Measurements from ENCODE around the gene FGF4.

FGF4 gene

DNA sequence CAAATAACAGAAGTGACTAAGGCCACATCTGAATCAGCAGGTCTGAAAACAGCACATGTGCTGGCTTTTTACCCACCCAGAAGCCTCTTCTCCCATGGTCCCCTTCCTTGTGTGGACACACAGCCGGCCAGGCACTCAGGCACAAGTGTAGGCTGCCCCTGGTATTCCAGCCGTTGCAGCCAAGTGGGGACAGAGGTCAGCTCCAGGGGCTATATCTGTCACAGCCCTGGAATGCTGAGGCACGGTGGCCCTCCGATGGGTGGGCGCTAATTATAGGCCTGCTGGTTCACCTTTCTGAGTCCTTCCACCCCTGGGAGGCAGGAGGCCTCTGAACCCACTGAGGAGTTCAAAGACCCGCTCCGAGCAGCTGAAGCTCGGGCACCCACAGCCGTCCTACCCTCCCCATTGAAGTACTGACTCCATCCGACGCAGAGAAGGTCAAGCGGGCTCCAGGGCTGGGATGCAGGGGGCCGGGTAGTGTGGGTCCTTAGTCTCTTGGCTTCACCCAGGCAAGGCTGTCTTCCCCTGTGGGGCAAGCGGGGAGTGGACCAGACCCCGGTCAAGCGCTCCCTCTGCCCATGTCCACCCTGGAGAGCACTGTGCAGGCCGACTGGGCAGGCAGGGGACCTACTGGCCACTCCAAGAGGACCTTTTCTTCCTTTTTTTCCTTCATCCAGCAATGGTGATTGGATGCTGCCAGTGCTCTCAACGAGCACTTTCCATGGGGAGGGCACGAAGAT lies 29.8 kb upstream of the FGF4 start:
- no peak for DNase-seq

DNA sequence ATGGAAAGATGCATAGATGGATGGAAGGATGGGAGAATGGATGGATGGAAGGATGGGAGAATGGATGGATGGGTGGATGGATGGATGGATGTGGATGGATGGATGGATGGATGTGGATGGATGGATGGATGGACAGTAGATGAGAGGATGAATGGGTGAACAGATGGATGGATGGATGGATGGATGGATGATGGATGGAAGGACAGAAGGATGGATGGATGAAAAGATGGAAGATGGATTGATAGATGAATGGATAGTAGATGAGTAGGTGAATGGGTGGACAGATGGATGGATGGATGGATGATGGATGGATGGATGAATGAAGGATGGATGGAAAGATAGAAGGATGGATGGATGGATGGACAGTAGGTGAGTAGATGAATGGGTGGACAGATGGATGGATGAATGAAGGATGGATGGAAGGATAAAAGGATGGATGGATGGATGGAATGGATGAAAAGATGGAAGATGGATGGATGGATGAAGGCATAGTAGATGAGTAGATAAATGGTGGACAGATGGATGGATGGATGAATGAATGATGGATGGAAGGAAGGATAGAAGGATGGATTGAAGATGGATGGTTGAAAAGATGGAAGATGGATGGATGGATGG lies 28.6 kb upstream of the FGF4 start:
- no peak for DNase-seq

GRCh38 chr11:69803022-69803421 lies 27.9 kb upstream of the FGF4 start:
- DNase-seq = no peak

DNA sequence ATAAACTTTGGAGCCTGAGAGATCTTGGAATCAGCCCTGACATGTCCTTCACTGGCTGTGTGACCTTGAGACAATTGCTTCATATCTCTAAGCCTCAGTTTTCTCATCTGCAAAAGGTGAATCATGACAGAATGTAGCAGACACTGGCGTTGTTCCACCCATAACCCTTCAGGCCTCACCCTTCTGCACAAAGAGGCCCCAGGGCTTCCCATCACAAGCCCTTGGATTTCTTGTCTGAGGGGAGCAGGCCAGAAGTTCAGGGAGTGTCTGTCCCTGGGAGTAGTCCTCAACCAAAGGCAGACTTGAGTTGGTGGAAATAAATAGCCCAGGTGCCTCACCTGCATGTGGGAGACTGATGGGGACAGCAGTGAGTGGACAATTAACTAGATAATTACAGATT lies 27.4 kb upstream of the FGF4 start:
- no peak for DNase-seq

- no peak for DNase-seq
Observed at GRCh38 chr11:69801513-69802335, 26.6 kb upstream of the FGF4 start.

DNA sequence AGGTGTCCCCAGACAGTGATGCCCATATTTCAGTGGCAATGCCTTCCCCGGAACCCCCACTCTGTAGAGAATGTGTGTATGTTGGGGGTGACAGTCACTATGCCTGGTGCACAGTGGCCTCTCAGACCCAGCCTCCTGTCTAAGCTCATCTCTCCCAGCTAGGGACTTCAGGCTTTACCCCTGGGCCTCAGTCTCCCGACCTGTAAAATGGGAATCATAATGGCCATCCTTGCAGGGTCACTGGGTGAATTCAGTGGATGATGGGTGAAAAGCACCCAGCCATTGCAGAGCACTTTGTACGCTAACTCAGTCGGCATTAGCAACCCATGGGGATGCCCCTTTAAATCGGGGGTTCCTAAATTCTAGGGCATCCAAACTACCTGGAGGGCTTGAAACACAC lies 25.1 kb upstream of the FGF4 start:
- no peak for DNase-seq

GRCh38 chr11:69799582-69799981 lies 24.4 kb upstream of the FGF4 start:
- no peak for DNase-seq

- DNase-seq = no peak
Observed at GRCh38 chr11:69799097-69799496, 24.0 kb upstream of the FGF4 start.

DNA sequence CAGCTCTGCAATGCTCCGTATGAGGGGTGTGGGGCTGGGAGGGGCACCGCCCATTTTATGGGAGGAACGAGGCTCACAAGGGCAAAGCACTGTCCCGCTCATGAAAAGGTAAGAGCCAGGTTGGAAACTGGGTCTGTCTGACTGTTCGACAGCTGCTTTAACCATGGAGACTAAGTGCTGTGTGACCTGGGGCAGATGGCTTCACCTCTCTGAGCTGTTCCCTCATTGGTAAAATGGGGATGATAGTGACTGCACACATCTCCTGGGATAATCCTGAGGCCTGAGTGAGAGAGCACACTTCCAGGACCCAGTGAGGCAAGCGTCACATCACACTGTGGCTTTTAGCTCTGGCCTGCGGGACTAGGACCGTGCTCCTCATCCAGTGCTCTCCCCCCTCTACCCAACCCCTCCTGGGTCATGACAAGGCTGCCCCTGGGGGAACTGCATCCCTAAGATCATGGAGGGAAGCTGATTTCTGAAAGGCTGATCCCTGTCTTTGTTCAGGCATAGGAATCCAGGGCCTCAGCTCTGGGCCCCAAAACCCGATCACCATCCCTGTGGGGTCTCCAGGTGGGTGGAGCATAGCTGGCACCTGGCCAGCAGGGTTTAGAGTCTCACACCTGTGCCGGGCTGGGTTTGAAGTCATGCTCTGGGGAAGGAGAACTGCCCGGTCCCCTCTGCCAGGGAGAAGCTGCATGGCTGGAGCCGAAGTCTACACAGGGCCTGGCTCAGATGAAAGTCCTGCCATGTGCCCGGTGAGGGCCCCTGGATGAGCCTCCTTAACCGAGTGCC lies 22.8 kb upstream of the FGF4 start:
- DNase-seq = no peak

GRCh38 chr11:69797156-69797555 lies 22.0 kb upstream of the FGF4 start:
- DNase-seq = no peak

DNA sequence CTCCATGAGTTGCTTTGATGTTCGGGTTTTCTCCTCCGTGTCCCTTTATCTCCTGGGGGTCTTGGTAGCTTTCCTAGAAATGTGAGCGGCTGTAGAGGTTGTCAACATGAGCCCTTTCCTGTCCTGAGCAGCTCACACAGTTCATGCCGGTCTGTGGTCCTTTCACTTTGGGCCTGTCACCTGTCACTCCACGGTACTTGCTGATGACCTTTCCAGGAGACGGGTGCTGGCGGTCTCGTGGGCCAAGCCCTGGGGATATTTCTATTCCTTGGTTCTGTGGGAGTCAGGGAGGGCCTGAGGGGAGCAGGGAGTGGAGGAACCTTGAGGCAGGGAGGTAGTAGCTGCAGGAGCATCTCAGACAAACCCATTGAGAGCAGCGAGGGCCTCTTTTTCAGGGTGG lies 20.9 kb upstream of the FGF4 start:
- DNase-seq = no peak

DNA sequence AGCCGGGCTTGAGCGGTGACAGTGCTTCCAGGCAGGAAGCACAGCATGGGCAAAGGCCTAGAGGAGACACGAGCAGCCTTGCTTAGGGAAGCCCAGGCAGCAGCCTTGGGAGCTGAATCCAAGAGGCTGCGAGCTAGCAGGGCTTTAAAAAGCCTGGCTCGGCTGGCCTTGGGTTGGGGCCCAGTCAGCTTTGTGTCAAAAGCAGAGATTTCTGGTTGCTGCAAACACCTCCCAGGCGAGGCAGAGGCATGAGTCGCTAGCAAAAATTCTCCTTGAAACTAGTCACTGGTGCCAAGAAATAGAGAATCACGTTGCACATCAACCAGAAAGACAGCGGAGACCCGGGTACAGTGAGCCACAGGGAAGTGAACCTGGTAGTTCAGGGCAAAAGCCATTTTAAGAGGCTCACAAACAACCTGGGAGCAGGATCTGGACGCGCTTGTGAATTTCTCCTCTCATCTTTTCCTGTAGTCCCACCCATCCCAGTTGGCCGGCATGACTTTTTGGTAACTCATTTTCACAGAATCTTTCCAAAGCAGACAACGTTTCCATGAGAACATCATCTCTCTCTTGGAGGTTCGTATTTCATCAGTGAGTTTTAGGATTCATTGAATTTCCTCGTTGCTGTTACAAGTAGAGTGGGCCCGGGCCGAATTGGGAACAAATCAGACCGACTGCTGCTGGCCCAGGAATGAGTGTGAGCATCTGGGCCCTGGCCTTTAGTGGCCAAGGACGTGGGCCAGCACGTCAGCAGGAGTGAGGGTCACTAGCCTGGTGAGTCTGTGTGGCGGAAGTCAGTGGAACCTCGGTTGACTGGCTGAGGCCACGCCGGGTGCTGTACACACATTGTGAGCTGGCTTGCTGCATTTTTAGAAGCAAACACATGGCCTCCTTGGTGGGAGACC lies 16.4 kb upstream of the FGF4 start:
- DNase-seq = no peak

DNA sequence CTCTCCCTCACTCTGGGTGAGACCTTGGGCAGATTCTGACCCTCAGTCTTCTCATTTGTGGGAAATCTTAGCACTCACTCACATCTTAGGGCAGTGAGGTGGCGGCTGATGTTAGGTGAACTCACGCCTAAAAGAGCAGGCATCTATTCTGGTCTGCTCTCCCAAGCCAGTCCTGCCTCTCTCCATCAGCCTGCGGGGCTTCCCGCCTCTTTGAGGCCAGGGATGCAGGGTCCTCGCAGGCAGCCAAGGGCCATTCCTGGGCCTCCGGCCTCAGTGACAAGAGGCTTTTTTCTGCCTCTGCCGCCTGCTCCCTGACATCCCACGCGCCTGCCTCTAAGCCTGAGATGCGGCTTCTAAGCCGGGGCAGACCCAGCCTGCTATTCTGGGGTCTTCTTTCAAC lies 13.8 kb upstream of the FGF4 start:
- DNase-seq = no peak

DNA sequence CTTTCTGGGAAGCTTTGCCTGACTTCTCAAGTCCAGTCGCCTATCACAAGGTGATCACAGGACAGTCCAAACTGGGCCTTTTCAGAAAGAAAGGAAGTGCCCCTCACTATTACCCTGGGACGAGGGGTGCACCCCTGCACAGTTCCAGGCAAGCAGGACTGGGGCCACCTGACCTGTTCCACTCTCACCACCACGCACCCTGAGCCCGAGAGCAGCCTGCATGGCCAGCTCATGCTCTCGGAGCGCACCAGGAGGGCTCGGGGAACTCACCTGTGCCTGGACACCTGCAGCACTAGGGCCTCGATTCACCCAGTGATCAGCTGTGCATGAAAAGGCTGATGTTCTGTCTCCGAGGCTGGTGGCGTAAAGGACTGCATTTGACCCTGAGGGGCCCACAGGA lies 12.8 kb upstream of the FGF4 start:
- no peak for DNase-seq

- DNase-seq = no peak
Observed at GRCh38 chr11:69787457-69787856, 12.3 kb upstream of the FGF4 start.

DNA sequence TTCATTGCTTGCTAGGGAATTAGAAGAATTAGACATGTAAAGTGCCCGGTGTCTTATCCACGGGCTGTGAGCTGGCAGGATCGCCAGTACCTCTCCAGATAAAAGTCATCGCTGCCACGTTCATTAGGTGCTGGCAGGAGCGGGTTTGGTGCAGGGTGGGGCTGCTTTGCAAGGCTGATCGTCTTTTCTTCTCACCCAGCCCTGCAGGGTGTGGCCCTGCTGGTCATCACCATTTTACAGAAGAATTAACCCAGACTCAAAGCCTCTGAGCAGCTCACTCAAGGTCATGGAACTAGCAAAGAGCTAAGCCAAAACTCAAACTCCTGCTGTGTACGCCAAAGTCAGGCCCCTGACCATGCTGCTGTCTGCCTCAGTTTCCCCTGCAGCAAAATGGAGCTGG lies 6.1 kb upstream of the FGF4 start:
- no peak for DNase-seq

DNA sequence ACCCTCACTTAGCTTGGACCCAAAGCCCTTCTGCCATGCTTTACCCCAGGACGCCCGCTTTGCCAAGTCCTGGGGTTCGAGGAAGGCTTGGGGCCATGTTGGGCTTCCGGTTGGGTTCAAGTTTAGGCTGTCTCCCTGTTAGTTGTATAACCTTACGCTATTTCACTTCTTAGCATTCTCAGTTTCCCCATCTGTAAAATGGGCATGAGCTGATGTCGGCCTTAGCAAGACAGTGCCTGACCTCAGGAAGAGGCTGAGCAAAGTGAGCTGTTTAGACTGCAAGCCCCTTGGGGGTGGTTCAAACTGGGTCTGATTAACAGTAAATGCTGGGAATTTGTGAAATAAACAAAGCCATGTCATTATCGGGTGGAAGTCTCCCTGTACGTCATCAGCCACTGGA lies 3.2 kb upstream of the FGF4 start:
- DNase-seq = no peak

- no peak for DNase-seq
Observed at GRCh38 chr11:69774354-69775162, 583 bp downstream of the FGF4 start.

- DNase-seq = no peak
Observed at GRCh38 chr11:69773626-69774353, 1.4 kb downstream of the FGF4 start.

- no peak for DNase-seq
Observed at GRCh38 chr11:69771466-69771865, 3.7 kb downstream of the FGF4 start.

DNA sequence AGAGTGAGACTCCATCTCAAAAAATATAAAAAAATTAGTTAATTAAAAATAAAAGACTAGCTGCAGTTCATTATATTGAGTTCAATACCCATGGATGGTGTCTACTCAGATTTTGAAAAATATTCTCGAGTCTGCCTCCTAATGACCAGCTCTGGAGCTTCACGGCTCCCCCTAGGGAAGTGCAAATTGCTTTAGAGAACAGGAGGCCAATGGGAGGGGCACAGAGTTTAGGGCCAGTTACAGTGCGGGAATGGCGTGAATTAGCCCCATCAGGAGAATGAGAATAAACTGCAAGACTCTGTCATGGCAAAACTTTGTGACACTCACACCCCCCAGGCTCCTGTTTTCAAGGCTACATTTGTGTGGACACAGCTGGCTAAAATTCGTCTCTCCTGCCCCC lies 4.6 kb downstream of the FGF4 start:
- no peak for DNase-seq

Measured in CD4-positive, alpha-beta T cell treated with Interferon gamma for 1 hour (primary cell).